HG03108 (cell line): ENCODE results near the gene SLC8A1.

ENCODE experiments used
- ATAC-seq: cut with Tn5 transposase; IDR thresholded peaks from one replicate; pipeline ENCODE4 v1.9.1; 2021; ENCODE audit warnings: moderate library complexity; ENCODE audit not compliant: unreplicated experiment

The SLC8A1 gene

GRCh38 chr2:40394031-40394430 is 57.9 kb downstream of the SLC8A1 start:
- no peak for ATAC-seq

- ATAC-seq: no peak
Observed at GRCh38 chr2:40388161-40388560, 63.7 kb downstream of the SLC8A1 start.

GRCh38 chr2:40386177-40386576 is 65.7 kb downstream of the SLC8A1 start:
- ATAC-seq: no peak

- no peak for ATAC-seq
Observed at GRCh38 chr2:40384714-40385113, 67.2 kb downstream of the SLC8A1 start.

GRCh38 chr2:40384233-40384632 is 67.7 kb downstream of the SLC8A1 start:
- no peak for ATAC-seq

- ATAC-seq: no peak
Observed at GRCh38 chr2:40380721-40381120, 71.2 kb downstream of the SLC8A1 start.

- no peak for ATAC-seq
Observed at GRCh38 chr2:40380041-40380440, 71.8 kb downstream of the SLC8A1 start.

- ATAC-seq: no peak
Observed at GRCh38 chr2:40374543-40375240, 77.2 kb downstream of the SLC8A1 start.

- ATAC-seq: no peak
Observed at GRCh38 chr2:40373111-40373510, 78.8 kb downstream of the SLC8A1 start.

- no peak for ATAC-seq
Observed at GRCh38 chr2:40372283-40372985, 79.5 kb downstream of the SLC8A1 start.

GRCh38 chr2:40371525-40372282 is 80.2 kb downstream of the SLC8A1 start:
- ATAC-seq: no peak

- no peak for ATAC-seq
Observed at GRCh38 chr2:40370007-40370395, 81.9 kb downstream of the SLC8A1 start.

GRCh38 chr2:40369267-40370006 is 82.5 kb downstream of the SLC8A1 start:
- ATAC-seq: no peak

- no peak for ATAC-seq
Observed at GRCh38 chr2:40367652-40368051, 84.2 kb downstream of the SLC8A1 start.

GRCh38 chr2:40367032-40367431 is 84.9 kb downstream of the SLC8A1 start:
- ATAC-seq: no peak

- no peak for ATAC-seq
Observed at GRCh38 chr2:40364151-40364874, 87.6 kb downstream of the SLC8A1 start.

GRCh38 chr2:40363631-40364030 is 88.3 kb downstream of the SLC8A1 start:
- ATAC-seq: no peak

- no peak for ATAC-seq
Observed at GRCh38 chr2:40363231-40363630, 88.7 kb downstream of the SLC8A1 start.

GRCh38 chr2:40361478-40361877 is 90.4 kb downstream of the SLC8A1 start:
- no peak for ATAC-seq

- ATAC-seq: no peak
Observed at GRCh38 chr2:40360652-40361051, 91.2 kb downstream of the SLC8A1 start.

GRCh38 chr2:40359811-40360210 is 92.1 kb downstream of the SLC8A1 start:
- no peak for ATAC-seq
